DOHH2 (cell line): ENCODE data around the gene OPN3.

Experiments used
- CTCF ChIP-seq: fragments of 200-600 bp; sonication (generic); IDR thresholded peaks from one replicate; pipeline ENCODE4 v1.5.1; 2014; ENCODE audit warnings: antibody characterized with exemption, mild to moderate bottlenecking, low read depth, low read length; ENCODE audit not compliant: poor library complexity, severe bottlenecking
- EZH2phosphoT487 ChIP-seq: fragments of 200-600 bp; sonication (generic); IDR thresholded peaks from 2 replicates; pipeline ENCODE4 v1.6.1; 2017; ENCODE audit warnings: borderline replicate concordance, mild to moderate bottlenecking, antibody characterized with exemption, low read length, moderate library complexity, mixed read lengths

- no peak for TF ChIP-seq CTCF
- TF ChIP-seq EZH2phosphoT487 = no peak
Measured at GRCh38 chr1:241548008-241548407, 92.2 kb downstream of the OPN3 start.
